ENCODE data around the gene TNRC6C.

DNA sequence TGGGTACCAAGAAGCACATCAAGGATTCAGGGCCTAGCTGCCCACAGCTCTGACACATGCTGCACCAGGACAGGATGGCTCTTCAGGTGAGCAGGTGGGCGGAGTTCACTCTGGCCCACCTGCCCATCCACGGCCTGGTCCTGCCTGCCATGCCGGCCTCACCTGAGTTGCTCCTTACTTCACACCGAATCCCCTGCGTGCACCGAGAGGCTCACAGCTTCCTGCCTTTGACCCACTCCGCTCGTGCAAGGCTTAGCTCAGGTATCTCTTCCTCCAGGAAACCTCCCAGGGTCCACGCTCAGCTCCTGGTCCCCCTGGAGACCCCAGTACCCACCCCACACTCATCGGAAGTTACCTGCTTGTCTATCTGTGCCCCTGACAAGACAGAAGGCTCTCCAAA is 21.6 kb upstream of the TNRC6C start:
- TF ChIP-seq CTCF (optimal IDR thresholded peaks at IDR 0.05 in 1 of 3, IDR thresholded peaks at IDR 0.05 in 1 of 3, conservative IDR thresholded peaks at IDR 0.05 in 1 of 3; ENCODE audit: extremely low read depth in 1 of 3, insufficient read depth in 2 of 3, low read length in 3 of 3) (no peak), EZH2 (IDR thresholded peaks at IDR 0.05; ENCODE audit: low read length) (no peak)

Measured in keratinocyte (primary cell).